Stimulated activated CD4-positive, alpha-beta T cell treated with anti-CD3 and anti-CD28 coated beads, Interleukin-1b, Interleukin-23, amount 100 ng/mL, for 1 hour (primary cell): ENCODE results near the gene GDPD5.

Experiments
- DNase-seq, 2 donors: peaks; one replicate each; pipeline ENCODE4 v3.0.0-alpha.2; 2020; ENCODE audit warnings: low read depth in 2 of 2

Gene GDPD5

DNA sequence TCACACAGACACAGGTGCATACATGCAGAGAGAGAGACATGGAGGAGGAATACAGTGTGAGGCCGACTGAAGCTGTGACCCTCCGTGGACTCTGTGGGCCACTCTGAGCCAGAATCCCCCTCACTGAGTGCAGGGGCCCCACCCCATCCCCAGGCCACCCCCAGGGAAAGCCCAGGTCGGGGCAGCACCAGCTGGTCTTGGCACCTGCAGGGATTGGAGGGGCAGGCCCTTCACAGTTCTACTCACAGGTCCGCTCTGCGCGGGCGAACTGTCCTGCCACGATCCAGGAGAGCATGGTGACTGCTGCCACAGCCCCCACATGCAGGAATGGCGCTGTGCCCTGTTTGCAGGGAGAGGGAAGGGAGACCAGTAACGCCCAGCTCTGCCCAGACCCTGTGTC is 76.5 kb downstream of the GDPD5 start:
- no peak for DNase-seq

- no peak for DNase-seq
These were observed 78.3 kb downstream of the GDPD5 start for GRCh38 chr11:75447415-75447814.

GRCh38 chr11:75445315-75445953 is 80.3 kb downstream of the GDPD5 start:
- DNase-seq = peak; percentile 43 to 73

DNA sequence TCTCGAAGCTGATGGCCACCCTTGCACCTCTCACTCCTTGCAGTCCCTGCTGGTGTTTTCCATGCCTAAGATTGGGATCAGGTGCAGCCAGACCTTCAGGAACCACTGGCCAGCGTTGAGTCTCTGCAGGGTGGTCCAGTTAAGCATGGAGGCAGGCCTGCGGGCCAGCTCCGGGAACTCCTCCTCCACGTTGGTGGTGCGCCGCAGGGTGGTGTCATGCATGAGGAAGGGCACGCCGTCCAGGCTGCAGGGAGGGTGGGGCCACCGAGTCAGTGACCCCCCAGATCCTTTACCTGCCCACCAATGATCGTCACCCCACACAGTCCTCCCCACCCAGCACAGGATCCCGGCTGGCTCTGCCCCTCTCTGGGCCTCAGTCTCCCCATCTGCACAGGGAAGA is 82.7 kb downstream of the GDPD5 start:
- DNase-seq = no peak

GRCh38 chr11:75442161-75442885 is 83.4 kb downstream of the GDPD5 start:
- DNase-seq = no peak

- no peak for DNase-seq
These were observed 84.0 kb downstream of the GDPD5 start for GRCh38 chr11:75441804-75442132.

- DNase-seq = no peak
These were observed 84.6 kb downstream of the GDPD5 start for GRCh38 chr11:75440960-75441803.

- no peak for DNase-seq
These were observed 86.1 kb downstream of the GDPD5 start for GRCh38 chr11:75439495-75440120.

DNA sequence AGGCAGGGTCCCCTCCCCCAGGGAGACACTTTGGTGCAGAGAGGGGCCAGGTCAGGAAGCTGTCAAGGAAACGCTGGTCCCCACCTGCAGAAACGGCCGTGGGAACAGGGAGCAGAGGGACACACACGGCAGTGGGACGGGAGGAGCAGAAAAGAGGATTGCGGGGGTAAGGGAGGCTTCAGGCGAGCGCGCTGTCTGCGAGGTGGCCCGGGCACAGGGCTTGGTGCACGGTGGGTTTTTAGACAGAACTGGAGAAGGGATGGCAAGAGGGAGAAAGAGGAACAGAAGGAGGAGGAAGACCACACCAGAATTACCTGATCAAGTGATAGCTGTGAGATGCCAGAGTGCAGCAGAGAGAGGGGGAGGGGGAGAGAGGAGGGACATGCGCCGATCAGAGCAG is 86.7 kb downstream of the GDPD5 start:
- DNase-seq = no peak

DNA sequence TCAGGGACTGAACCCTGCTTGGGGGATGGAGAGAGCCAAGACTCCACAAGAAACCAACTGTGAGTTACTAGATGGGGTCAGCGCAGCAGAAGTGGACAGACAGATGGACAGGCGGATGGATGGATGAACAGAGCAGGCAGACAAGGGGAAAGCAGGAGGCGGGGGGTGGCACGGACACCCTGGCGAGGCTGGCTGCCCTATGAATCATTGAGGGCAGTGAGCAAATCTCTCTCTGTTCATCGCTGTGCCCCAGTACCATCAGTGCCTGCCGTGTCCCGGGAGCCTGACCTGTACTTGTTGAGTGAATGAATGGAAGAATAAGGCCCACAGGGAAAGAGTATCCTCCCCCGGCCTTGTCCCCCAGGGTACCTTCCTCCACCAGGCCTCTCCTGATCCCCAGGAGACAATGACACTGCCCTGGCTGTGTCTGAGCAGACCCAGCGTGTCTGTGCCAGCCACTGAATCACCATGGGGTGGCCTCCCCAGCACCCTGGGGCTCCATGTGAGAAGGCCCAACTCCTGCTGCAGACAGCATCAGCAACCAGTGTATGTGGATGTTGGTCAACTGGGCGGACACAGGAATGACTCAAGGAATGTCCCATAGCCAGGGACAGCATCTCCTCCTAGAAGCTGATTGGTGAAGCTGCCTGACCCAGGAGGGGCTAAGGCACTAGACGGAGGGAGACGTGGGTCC is 87.6 kb downstream of the GDPD5 start:
- no peak for DNase-seq

- DNase-seq = no peak
These were observed 88.9 kb downstream of the GDPD5 start for GRCh38 chr11:75436806-75437205.

DNA sequence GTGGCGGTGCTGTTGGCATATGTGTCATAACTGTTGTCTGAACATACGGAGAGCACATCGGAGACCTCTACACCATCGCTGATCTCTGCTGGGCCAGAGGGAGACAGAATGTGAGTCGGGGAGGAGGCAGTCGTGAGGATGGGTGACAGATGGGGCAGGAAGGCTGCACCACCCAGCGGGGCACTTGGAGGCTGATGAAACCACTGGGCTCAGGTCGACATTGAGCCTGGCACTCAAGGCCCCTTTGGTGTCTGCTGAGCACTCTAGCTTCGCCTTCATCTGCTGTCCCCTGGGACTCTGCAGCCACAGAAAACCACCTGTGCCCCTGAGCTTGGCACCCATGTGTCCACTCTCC is 90.2 kb downstream of the GDPD5 start:
- no peak for DNase-seq

GRCh38 chr11:75434886-75435570 is 90.7 kb downstream of the GDPD5 start:
- DNase-seq = no peak

- no peak for DNase-seq
These were observed 91.7 kb downstream of the GDPD5 start for GRCh38 chr11:75434051-75434450.

GRCh38 chr11:75433443-75433842 is 92.3 kb downstream of the GDPD5 start:
- DNase-seq = no peak

GRCh38 chr11:75432911-75433321 is 92.8 kb downstream of the GDPD5 start, which contains the start of gene KLHL35:
Gene KLHL35, minus strand, starts transcription at chr11:75433203. Its CDS starts 2,574 bp downstream, at chr11:75430629.
- DNase-seq = no peak

DNA sequence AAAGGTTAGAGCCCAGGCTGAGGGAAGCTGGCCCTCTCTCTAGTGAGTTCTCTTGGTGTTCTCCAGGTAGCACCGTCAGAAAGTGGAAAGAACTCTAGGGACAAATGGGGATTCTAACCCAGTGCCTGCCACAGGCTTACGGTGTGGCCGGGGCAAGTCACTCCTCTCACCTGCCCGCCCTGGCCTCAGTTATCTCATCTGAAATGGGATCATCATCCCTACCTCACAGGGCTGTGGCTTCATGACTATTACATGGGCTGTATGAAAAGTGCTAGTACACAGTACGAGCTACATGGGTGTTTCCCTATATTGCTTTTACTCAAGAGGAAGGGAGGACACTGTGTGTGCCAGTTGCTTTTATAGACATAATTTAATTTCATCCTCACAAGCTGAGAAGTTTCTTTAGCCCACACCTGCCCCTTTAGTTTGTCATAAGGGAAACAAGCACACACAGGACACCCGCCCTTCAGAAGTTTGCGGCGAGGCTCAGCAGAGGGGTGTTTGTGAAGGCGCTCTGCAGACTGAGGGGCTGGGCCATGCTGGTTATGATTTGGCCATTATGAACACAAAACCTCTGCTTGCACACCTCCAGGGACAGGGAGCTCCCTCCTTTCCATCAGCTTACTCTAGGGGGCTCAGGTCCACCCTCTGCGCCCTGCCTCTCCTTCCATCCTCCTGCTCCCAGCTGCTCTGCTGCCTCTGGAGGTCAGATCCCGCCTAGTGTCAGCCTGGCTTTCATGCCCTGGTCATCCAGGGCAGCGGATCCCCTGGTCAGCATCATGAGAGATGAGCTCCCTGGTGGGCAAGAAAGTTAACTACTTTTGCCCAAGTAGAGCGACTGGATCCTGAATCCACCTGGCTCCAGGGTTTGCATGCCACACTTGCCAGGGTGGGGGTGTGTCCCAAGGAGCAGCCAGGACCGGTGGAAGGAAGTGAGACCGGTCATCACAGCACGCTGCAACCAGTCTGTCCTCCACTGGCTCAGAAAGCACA is 93.9 kb downstream of the GDPD5 start:
- no peak for DNase-seq

DNA sequence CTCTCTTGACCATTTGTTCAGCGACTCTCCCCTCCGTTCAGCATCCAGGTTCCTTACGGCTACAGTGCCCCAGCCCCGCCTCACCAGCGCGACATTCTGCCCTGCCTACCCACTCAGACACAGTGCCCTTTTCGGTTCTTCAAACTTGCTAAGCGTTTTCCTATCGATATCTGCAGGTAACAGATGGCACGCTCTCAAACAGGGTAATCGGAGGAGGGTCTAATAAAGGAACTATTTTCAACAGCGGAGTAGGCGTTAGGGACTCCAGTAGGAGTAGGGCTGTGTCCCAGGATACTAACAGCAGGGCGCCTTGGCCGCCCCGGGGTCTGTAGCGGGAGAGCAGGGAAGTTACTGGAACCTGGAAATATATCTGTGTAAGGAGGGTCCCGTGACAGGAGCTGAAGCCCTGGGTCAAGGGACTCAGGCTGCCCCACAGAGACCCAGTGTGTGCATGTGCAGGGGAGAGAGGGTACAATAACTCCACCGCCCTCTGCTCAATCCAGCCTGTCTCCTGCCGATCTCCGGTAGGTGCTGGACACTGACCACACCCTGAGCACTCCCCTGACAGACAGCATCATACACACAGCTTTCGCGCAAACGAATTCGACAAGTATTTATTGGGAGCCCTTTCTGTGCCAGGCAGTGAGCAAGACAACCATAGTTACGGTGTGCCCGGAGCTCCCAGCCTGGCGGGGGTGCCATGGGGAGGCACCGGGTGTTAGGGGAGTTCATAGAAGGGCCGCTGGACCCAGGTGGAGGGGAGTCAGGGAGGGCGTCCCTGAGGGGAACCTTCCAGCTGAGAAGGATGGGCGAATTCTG is 94.8 kb downstream of the GDPD5 start:
- DNase-seq = no peak
